HG03139 (cell line): ENCODE results near the gene ZNF496.
"Not testable (repeated sequence)": the region's sequence is repeated elsewhere in the genome, so short reads cannot be mapped to it uniquely, and the experiment has no call there.

Experiments used
- ATAC-seq: cut with Tn5 transposase; IDR thresholded peaks from one replicate; pipeline ENCODE4 v1.9.1; 2021; ENCODE audit not compliant: unreplicated experiment

ZNF496 gene

GRCh38 chr1:247360116-247360898, 28.6 kb upstream of the ZNF496 start:
- no peak for ATAC-seq

DNA sequence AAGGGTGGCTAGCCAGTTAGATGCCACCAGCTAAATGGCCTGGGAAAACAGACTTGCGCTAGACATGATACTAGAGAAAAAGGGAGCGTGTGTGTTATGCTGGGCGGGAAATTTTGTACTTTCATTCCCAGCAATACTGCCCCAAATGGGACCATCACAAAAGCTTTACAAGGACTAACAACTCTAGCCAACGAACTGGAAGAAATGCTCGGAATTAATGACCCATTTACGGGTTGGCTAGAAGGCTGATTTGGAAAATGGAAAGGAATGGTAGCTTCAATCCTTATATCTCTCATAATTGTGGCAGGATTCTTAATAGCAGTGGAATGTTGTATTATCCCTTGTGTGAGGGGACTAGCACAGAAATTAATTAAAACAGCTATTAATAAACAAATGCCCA, 27.9 kb upstream of the ZNF496 start:
- ATAC-seq: no peak

- no peak for ATAC-seq
These were observed 27.3 kb upstream of the ZNF496 start for GRCh38 chr1:247358920-247359319.

DNA sequence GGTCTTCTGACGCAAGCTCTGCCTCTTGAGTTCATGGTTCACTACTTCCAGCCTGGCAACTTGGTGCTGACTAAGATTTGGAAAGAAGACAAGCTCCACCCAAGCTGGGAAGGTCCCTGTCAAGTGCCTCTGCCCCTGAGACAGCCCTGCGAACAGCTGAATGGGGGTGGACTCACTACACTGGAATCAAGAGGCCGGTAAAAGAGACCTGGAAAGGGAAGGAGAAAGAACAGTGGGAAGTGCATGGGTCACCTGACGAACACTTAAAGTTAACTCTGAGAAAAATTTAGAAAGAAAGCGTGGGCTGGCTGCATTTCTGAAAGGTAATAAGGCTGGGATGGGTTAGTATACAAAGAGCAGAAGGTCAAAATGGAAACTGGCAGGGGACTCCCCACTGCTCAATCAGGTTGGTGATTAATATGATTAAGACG, 26.1 kb upstream of the ZNF496 start:
- peak; percentile 70 for ATAC-seq

- no peak for ATAC-seq
These were observed 25.5 kb upstream of the ZNF496 start for GRCh38 chr1:247357052-247357780.

DNA sequence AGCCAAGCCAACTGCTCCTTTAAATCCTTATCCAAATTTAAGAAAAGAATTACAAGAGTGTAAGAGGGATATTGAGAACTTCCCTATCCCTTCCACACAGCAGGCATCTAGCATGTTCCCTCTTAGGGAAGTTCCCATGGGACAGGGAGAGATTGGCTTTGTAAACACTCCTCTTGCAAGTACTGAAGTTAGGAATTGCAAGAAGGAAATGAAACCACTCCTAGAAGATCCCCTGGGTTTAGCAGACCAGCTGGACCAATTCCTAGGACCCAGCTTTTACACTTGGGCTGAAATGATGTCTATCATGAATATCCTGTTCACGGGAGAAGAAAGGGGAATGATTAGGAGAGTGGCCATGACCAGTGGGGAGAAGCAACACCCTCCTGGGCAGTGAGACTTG, 23.5 kb upstream of the ZNF496 start:
- not testable (repeated sequence) for ATAC-seq

- no peak for ATAC-seq
These were observed 20.5 kb upstream of the ZNF496 start for GRCh38 chr1:247352175-247352574.

DNA sequence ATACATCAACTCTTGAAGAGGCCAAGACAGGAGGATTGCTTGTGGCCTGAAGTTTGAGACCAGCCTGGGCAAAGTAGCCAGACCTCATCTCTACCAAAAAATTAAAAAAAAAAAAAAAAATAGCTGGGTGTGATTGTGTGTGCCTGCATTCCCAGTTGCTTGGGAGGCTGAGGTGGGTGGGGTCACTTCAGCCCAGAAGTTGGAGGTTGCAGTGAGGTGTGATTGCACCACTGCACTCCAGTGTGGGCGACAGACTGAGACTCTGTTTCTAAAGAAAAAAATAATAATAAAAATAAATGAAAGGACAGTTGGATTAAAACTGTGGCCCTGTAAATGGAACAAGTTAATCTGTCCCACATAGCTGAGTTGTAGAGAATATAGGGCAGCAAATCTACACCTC, 18.9 kb upstream of the ZNF496 start:
- no peak for ATAC-seq

DNA sequence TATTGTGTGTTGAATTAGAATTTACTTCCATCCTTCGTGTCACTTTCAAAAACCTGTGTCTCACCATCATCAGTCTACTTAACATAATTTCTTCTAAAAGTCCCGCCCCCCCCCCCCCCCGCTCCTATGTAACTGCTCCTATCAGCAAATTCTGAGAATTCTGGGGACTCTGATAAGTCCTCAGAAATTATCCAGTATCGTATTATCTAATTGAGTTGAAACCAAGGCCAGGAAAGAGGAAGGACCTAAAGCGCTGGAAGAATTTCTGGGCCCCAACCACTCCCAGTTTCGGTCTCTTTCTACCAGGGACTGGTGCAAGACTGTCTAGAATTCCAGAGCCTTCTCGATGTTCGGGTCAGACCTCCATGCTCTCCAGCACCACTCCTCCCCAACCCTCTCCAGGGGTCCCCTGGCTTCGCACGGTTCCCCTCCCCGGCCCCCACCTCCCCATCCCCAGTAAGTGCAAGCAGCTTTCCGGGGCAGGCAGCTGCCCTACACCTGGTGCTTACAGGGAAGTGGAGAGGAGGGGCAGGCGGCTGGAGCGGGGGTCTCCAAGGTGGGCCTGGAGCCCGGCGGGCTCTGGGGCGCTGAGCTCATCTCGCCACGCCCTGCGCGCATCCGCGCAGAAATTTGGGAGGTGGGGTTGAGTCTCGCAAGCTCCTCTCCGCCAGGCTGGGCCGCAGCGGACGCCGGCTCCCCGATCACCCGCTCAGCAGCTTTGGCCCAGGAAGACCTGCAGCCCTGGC, 16.0 kb upstream of the ZNF496 start:
- ATAC-seq: no peak

DNA sequence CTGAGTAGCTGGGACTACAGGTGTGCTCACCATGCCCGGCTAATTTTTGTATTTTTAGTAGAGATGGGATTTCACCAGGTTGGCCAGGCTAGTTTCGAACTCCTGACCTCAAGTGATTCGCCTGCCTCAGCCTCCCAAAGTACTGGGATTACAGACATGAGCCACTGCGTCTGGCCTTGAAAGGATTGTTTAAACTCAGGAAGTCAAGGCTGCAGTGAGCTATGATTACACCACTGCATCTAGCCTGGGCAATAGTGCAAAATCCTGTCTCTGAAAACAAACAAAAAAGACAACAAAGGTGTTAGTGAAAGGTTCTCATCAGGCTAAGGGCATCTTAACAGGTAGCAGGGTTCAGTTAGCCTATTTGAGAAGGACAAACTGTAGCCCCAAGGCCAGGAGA, 14.2 kb upstream of the ZNF496 start:
- no peak for ATAC-seq

DNA sequence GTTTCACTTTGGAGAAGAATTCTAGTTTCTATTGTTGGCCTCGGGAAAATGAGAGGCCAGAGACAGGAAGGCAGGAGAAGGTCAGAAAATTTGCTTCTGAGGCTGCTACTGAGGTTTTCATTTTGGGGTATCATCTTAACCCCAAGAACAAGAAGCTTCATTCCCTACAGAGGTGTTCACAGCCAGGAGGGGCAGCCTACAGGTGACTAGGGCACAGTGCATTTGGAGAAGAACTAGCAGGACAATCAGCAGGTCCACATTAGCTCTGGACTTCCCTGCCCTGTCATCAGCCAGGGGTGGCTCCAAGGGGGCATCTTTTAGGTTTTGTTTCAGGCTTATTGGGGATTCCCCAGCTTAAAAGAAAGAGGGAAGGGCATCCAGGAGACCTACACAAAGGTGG, 12.1 kb upstream of the ZNF496 start:
- ATAC-seq: no peak

- ATAC-seq: no peak
These were observed 7.1 kb upstream of the ZNF496 start for GRCh38 chr1:247338723-247339275.

DNA sequence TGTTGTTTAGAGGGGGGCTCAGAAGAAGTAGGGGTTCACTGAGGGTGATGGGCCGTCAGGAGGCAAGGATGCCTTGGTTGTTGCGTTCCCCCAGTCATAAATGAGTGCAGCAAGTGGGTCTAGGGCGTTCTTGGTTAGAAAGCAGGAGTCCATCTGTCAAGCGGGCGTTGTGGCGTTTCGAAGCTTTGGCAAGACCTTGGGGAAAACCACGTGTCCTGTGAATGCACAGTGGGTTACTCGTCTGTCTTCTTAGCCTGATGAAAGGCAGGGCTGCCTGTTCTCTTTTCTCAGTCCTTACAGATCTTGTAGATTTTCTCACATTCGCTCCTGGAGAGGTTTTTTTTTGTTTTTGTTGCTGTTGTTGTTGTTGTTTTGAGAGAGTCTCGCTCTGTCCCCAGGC, 6.3 kb upstream of the ZNF496 start:
- ATAC-seq: no peak

- no peak for ATAC-seq
These were observed 5.6 kb upstream of the ZNF496 start for GRCh38 chr1:247337250-247337746.

GRCh38 chr1:247336390-247336789, 4.7 kb upstream of the ZNF496 start:
- no peak for ATAC-seq

- no peak for ATAC-seq
These were observed 4.2 kb upstream of the ZNF496 start for GRCh38 chr1:247335882-247336281.

GRCh38 chr1:247334378-247335133, 2.9 kb upstream of the ZNF496 start:
- ATAC-seq: no peak

DNA sequence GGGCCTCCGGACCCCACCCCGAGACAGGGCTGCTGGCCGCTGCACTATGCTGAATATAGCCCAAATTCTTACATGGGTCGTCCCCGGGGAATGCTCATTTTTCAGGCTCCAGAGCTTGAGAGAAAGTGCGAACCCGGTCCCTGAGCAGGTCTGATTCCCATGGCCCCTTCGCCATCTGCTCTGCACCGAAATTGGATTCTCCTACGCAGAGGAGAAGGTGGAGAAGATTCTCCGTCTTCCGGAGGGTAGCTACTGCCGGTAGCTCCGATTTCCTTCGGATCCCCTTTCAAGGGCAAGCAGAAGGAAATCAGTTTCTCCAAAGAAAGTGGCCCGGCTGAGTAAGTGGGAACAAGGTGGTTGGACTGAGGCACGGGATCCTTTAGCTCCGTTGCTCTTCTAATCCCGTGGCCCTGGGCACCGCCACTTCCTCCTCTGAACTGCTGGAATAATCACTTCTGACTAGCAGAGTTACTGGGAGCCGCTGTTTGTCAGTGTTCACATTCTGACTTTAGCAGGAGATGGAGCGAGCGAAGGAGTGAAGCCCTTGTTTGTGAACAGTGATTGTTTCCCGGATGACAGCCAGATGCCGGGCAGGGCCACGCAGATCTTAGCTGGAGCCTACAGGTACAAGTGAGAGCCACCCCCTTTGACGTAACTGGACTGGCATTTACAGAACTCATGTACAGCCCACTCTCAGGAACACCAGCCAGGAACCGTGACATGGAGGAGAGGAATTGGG, 1.1 kb upstream of the ZNF496 start:
- peak; percentile 0 for ATAC-seq

DNA sequence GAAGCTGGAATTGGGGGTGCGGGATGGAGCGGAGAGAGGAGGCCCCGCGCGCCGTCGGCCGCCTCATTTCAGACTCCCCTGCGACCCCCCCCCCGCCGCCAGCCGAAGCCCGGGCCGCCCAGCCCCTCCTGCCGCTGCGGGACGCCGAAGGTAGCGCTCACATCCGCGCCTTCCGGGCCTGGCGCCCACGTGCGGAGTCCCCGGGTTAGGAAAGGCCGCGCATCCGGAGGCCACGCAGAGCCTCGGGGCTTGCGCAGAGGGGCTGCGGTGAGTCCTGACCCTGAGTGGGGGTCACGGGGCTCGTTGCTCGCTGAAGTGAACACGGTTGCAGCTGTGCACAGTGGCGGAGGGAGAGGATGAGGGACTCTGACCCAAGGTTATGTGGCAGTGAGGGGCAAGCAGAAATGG, 552 bp upstream of the ZNF496 start:
- peak; percentile 44 for ATAC-seq

DNA sequence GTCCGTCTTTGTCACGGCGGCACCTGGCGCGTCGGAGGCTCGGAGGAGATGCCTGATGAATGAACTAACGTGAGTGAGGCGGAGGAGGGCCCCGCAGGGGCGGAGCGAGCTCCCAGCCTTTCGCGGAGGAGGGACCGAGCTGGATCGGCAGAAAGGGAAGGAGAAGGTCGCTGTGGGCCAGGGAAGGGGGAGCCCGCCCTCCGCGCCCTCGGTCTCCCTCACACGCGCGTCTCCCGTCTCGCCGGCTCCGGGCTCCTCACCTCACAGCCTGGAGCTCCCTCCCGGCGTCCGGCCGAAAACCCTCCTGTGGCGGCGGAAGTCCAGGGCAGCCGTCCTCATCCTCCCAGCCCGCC, 519 bp downstream of the ZNF496 start:
- peak; percentile 44 for ATAC-seq
